K562 (cell line): Measurements from ENCODE around the gene PALMD. TPM values are rescaled to one million over a fixed set of nuclear protein-coding genes. Genes with fewer than 3 reads are reported as not detected.

Experiments
- BDP1 ChIP-seq: IDR thresholded peaks from 3 replicates; pipeline ENCODE4 v1.6.1; 2011; ENCODE audit not compliant: insufficient read length, insufficient read depth
- POLR2G ChIP-seq: fragments of 200-400 bp; formaldehyde crosslinking; IDR thresholded peaks from 2 replicates; pipeline ENCODE4 v1.6.1; 2017; ENCODE audit warnings: low read depth, mild to moderate bottlenecking, antibody characterized with exemption, low read length, moderate library complexity
- TBL1XR1 ChIP-seq, 2 experiments: IDR thresholded peaks; 2 replicates each; pipeline ENCODE4 v1.6.1; 2012; ENCODE audit warnings: improper control_type of control experiment in 2 of 2, low read length in 2 of 2, mild to moderate bottlenecking in 1 of 2
- ZNF41 ChIP-seq: fragments of 250-450 bp; sonication (Bioruptor Pico); conservative IDR thresholded peaks from 2 replicates; pipeline ENCODE4 v1.4.0; 2020; ENCODE audit warnings: mild to moderate bottlenecking
- polyA plus RNA-seq, 8 experiments: library from polyadenylated mRNA; depleted of rRNA in 4 of 8; stranded (reverse) in 5 of 8; unstranded in 3 of 8; fragments of >200 nt; fragmentation: Nextera tagmentation in 2 of 8; fragmentation: Illumina TruSeq in 1 of 8; extraction: Ambion mirVana in 2 of 8; extraction: Trizol in 1 of 8; gene quantifications; 2 replicates each; pipeline versions ENCODE4 v1.2.1 to v1.2.3, GENCODE V29; 2011 to 2014; ENCODE audit warnings: inconsistent platforms in 1 of 8, missing spikeins in 1 of 8
- total RNA-seq, 7 experiments: library from RNA; depleted of rRNA in 6 of 7; stranded (reverse); fragments of >200 nt in 6 of 7; fragmentation: Illumina TruSeq in 2 of 7; extraction: Trizol in 2 of 7; gene quantifications; 2 replicates each; pipeline versions ENCODE4 v1.2.1 to v1.2.3, GENCODE V29; 2011 to 2021; ENCODE audit warnings: low replicate concordance in 1 of 7
- TF ChIP-seq, protein P1 (sequence below), 2 experiments: fragments of 450-650 bp; IDR thresholded peaks; 2 replicates each; pipeline ENCODE4 v1.6.1; 2018; ENCODE audit warnings: mild to moderate bottlenecking in 2 of 2, low read depth in 1 of 2; ENCODE audit not compliant: partially characterized antibody in 2 of 2
- TF ChIP-seq, protein P2 (sequence below): fragments of 450-650 bp; formaldehyde crosslinking; IDR thresholded peaks from 2 replicates; pipeline ENCODE4 v1.4.0; 2020; ENCODE audit warnings: mild to moderate bottlenecking, mixed read lengths
- TF ChIP-seq, protein P3 (sequence below): sonication (generic); formaldehyde crosslinking; IDR thresholded peaks from 2 replicates; pipeline ENCODE4 v1.9.0; 2022; ENCODE audit warnings: mild to moderate bottlenecking, missing genetic modification reagents
- TF ChIP-seq, protein P4 (sequence below), 2 experiments: fragments of 450-650 bp in 1 of 2; sonication (generic) in 1 of 2; formaldehyde crosslinking; conservative IDR thresholded peaks; 2 replicates each; pipeline versions ENCODE4 v1.4.0 to v1.8.1; 2020 to 2022; ENCODE audit warnings: mild to moderate bottlenecking in 1 of 2, missing genetic modification reagents in 1 of 2

Gene PALMD
- total and polyA plus RNA-seq, 9 of the 15 experiments (the other 6 are each of a cell fraction or from before 2014, with no cell fraction given): 2.7 to 13.5 (median 5.4) TPM

- no peak for TF ChIP-seq TBL1XR1 (IDR thresholded peaks at IDR 0.05; ENCODE audit: low read length in 2 of 2)
- TF ChIP-seq POLR2G: no peak
- TF ChIP-seq ZNF41: no peak
- TF ChIP-seq, protein P1, sequence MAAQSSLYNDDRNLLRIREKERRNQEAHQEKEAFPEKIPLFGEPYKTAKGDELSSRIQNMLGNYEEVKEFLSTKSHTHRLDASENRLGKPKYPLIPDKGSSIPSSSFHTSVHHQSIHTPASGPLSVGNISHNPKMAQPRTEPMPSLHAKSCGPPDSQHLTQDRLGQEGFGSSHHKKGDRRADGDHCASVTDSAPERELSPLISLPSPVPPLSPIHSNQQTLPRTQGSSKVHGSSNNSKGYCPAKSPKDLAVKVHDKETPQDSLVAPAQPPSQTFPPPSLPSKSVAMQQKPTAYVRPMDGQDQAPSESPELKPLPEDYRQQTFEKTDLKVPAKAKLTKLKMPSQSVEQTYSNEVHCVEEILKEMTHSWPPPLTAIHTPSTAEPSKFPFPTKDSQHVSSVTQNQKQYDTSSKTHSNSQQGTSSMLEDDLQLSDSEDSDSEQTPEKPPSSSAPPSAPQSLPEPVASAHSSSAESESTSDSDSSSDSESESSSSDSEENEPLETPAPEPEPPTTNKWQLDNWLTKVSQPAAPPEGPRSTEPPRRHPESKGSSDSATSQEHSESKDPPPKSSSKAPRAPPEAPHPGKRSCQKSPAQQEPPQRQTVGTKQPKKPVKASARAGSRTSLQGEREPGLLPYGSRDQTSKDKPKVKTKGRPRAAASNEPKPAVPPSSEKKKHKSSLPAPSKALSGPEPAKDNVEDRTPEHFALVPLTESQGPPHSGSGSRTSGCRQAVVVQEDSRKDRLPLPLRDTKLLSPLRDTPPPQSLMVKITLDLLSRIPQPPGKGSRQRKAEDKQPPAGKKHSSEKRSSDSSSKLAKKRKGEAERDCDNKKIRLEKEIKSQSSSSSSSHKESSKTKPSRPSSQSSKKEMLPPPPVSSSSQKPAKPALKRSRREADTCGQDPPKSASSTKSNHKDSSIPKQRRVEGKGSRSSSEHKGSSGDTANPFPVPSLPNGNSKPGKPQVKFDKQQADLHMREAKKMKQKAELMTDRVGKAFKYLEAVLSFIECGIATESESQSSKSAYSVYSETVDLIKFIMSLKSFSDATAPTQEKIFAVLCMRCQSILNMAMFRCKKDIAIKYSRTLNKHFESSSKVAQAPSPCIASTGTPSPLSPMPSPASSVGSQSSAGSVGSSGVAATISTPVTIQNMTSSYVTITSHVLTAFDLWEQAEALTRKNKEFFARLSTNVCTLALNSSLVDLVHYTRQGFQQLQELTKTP (IDR thresholded peaks at IDR 0.05; ENCODE audit: low read depth in 1 of 2, partially characterized antibody in 2 of 2): no peak
- TF ChIP-seq BDP1: no peak
- TF ChIP-seq, protein P2, sequence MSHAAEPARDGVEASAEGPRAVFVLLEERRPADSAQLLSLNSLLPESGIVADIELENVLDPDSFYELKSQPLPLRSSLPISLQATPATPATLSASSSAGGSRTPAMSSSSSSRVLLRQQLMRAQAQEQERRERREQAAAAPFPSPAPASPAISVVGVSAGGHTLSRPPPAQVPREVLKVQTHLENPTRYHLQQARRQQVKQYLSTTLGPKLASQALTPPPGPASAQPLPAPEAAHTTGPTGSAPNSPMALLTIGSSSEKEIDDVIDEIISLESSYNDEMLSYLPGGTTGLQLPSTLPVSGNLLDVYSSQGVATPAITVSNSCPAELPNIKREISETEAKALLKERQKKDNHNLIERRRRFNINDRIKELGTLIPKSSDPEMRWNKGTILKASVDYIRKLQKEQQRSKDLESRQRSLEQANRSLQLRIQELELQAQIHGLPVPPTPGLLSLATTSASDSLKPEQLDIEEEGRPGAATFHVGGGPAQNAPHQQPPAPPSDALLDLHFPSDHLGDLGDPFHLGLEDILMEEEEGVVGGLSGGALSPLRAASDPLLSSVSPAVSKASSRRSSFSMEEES (CRISPR knock-in tag): no peak
- TF ChIP-seq, protein P3, sequence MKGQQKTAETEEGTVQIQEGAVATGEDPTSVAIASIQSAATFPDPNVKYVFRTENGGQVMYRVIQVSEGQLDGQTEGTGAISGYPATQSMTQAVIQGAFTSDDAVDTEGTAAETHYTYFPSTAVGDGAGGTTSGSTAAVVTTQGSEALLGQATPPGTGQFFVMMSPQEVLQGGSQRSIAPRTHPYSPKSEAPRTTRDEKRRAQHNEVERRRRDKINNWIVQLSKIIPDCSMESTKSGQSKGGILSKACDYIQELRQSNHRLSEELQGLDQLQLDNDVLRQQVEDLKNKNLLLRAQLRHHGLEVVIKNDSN (CRISPR knock-in tag): no peak
- TF ChIP-seq, protein P4, sequence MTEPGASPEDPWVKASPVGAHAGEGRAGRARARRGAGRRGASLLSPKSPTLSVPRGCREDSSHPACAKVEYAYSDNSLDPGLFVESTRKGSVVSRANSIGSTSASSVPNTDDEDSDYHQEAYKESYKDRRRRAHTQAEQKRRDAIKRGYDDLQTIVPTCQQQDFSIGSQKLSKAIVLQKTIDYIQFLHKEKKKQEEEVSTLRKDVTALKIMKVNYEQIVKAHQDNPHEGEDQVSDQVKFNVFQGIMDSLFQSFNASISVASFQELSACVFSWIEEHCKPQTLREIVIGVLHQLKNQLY (CRISPR knock-in tag; conservative IDR thresholded peaks at IDR 0.05): no peak
These were observed 16.7 kb downstream of the PALMD start (continued) for GRCh38 chr1:99662539-99663080.
